ENCODE measurements around the gene PCTP. TPM values are rescaled to one million over a fixed set of nuclear protein-coding genes. Genes with fewer than 3 reads are reported as not detected.

Gene PCTP
- total and polyA plus RNA-seq, 2 of the 4 experiments (the other 2 are of a cell fraction) = 11.6 to 12.9 TPM

GRCh38 chr17:55747209-55747608, 3.6 kb upstream of the PCTP start:
- Histone ChIP-seq H2AK9ac (replicated peaks; ENCODE audit: low read depth, low read length, poor library complexity) (no peak overlapping the region), H3K18ac (ENCODE audit: low read depth, low read length) (no peak overlapping the region), H3K4me1 (ENCODE audit: control insufficient read depth, insufficient read depth, low read length) (peaks cover 2% of the 10 kb centered on the region; the same call in 1 of the 2 replicates), H3K56ac (ENCODE audit: extremely low read depth, insufficient read depth, low read length) (no peak overlapping the region), H2AFZ (replicated peaks; ENCODE audit: low read length, poor library complexity) (no peak overlapping the region), H3K4me2 (ENCODE audit: low read depth, low read length) (no peak overlapping the region), H3K9ac (ENCODE audit: low read depth, low read length) (no peak overlapping the region), H2BK120ac (ENCODE audit: low read depth, low read length) (no peak overlapping the region), H4K20me1 (ENCODE audit: insufficient read depth, low read length) (no peaks in the 10 kb centered on the region), H3K36me3 (ENCODE audit: control insufficient read depth, insufficient read depth, low read length) (no peaks in the 10 kb centered on the region), H3K23ac (ENCODE audit: low read depth, low read length) (no peak overlapping the region), H3K4ac (ENCODE audit: low read depth, low read length) (no peak overlapping the region), H3K27ac (ENCODE audit: insufficient read depth, low read length) (no peak overlapping the region), H4K91ac (ENCODE audit: insufficient read depth, low read depth, low read length) (no peak overlapping the region), H2AK5ac (ENCODE audit: low read depth, low read length) (no peak overlapping the region), H3K27me3 (ENCODE audit: control insufficient read depth, insufficient read depth, low read length) (no peaks in the 10 kb centered on the region), H2BK20ac (ENCODE audit: low read depth, low read length) (no peak overlapping the region), H3K4me3 (ENCODE audit: insufficient read depth, low read depth, low read length) (no peak overlapping the region), H4K5ac (ENCODE audit: low read depth, low read length) (no peak overlapping the region), H3K9me1 (ENCODE audit: insufficient read depth, low read length) (peaks cover 7% of the 10 kb centered on the region), H3K79me1 (ENCODE audit: low read depth in 1 of 2, low read length in 2 of 2) (peaks cover 10 to 12% of the 10 kb centered on the region in 2 experiments), H2BK5ac (ENCODE audit: low read depth, low read length, poor library complexity, severe bottlenecking) (no peak overlapping the region), H3K9me3 (ENCODE audit: control insufficient read depth, insufficient read depth, low read length) (no peaks in the 10 kb centered on the region), H4K8ac (ENCODE audit: low read depth in 2 of 2, low read length in 2 of 2) (no peak overlapping the region), H3K14ac (replicated peaks; ENCODE audit: low read depth, low read length) (no peak overlapping the region), H2BK15ac (ENCODE audit: low read depth, low read length) (no peak overlapping the region)
- ATAC-seq (ENCODE audit: low read depth) (no peak), DNase-seq (no peak)
- intact Hi-C loops (cut with micrococcal nuclease) = no loop called here
- TF ChIP-seq MAZ (IDR thresholded peaks at IDR 0.05; ENCODE audit: borderline replicate concordance, low read depth, low read length) = no peak
- no peak for TF ChIP-seq BHLHE40 (IDR thresholded peaks at IDR 0.05; ENCODE audit: low read depth, low read length)
- no peak for TF ChIP-seq RFX5 (IDR thresholded peaks at IDR 0.05; ENCODE audit: low read depth, low read length)
- TF ChIP-seq POLR2A (IDR thresholded peaks at IDR 0.05; ENCODE audit: low read depth, low read length) = no peak
- no peak for TF ChIP-seq FOS (IDR thresholded peaks at IDR 0.05; ENCODE audit: low read depth, low read length)
- TF ChIP-seq ELK1 (IDR thresholded peaks at IDR 0.05; ENCODE audit: borderline replicate concordance, low read depth, low read length) = no peak
- TF ChIP-seq CTCF (conservative IDR thresholded peaks at IDR 0.05; ENCODE audit: low read depth, low read length) = no peak
- no peak for TF ChIP-seq USF2 (IDR thresholded peaks at IDR 0.05; ENCODE audit: low read depth, low read length)
- no peak for TF ChIP-seq CEBPB (IDR thresholded peaks at IDR 0.05; ENCODE audit: low read depth, low read length)
- TF ChIP-seq RCOR1 (IDR thresholded peaks at IDR 0.05; ENCODE audit: insufficient replicate concordance, low read length) = no peak
- no peak for TF ChIP-seq CHD1 (IDR thresholded peaks at IDR 0.05; ENCODE audit: low read depth, low read length)
- TF ChIP-seq RAD21 (IDR thresholded peaks at IDR 0.05; ENCODE audit: low read length) = no peak
- TF ChIP-seq MXI1 (IDR thresholded peaks at IDR 0.05; ENCODE audit: borderline replicate concordance, low read depth, low read length) = no peak
- no peak for TF ChIP-seq MAFK (IDR thresholded peaks at IDR 0.05; ENCODE audit: low read depth, low read length)
- no peak for TF ChIP-seq NFE2L2 (IDR thresholded peaks at IDR 0.05; ENCODE audit: low read depth, low read length)
- TF ChIP-seq SMC3 (IDR thresholded peaks at IDR 0.05; ENCODE audit: low read depth, low read length) = no peak
- ChIA-PET POLR2A (ENCODE audit: unreplicated experiment) (no interaction called here), CTCF (interaction anchor here (1.1 kb wide), 1 partner anchor 11 kb away, joined by 5 read pairs; no protein-coding TSS in a partner anchor)
- no TSS peak for BruUV-seq (replicated peaks)
- dilution Hi-C loops (cut with HindIII; ENCODE audit: low sequenced_read_pairs, unreplicated experiment) = no loop called here
- in situ Hi-C loops (cut with MboI; ENCODE audit: low sequenced_read_pairs) = no loop called here
- no CpG with 5 or more reads among the region's 3 CpGs for WGBS, 2 experiments (ENCODE audit: extremely low coverage in 2 of 2, insufficient read length in 1 of 2)

All from IMR-90 (cell line).